HG03196 (cell line): Measurements from ENCODE around the gene TRPV3.

ENCODE experiments used
- ATAC-seq: cut with Tn5 transposase; IDR thresholded peaks from one replicate; pipeline ENCODE4 v1.9.1; 2021; ENCODE audit not compliant: unreplicated experiment

TRPV3 gene

DNA sequence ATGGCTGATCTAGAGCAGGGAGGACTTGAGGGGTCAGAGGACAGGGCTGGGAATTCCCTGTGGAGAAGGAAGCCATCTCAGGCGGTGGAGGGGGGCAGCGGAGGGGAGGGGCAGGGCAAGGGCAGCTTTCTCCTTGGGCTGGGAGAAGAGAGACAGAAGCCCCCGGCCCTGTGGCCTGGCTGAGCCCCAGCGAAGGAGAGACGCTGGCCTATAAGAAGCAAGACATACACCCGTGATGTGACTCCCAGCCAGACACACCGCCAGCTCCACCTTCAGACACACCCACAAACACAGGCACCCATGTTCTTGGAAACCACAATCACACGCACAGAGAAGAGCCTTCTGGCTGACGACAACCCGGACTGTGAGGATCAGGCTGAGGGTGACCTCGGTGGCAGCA, 10.0 kb downstream of the TRPV3 start:
- no peak for ATAC-seq

- ATAC-seq: no peak
Observed at GRCh38 chr17:3546997-3547396, 10.6 kb downstream of the TRPV3 start.

DNA sequence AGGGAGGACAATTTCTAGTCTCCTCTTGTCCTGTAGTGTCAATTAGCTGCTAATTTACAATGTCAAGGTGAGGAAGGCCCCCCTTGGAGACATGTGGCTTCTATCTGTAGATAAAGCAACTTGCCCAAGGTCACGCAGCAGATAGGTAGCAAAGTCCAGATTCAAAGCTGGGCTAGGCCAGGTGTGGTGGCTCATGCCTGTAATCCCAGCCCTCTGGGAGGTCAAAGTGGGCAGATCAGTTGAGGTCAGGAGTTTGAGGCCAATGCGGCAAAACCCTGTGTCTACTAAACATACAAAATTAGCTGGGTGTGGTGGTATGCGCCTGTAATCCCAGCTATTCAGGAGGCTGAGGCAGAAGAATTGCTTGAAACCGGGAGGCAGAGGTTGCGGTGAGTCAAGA, 11.1 kb downstream of the TRPV3 start:
- no peak for ATAC-seq

DNA sequence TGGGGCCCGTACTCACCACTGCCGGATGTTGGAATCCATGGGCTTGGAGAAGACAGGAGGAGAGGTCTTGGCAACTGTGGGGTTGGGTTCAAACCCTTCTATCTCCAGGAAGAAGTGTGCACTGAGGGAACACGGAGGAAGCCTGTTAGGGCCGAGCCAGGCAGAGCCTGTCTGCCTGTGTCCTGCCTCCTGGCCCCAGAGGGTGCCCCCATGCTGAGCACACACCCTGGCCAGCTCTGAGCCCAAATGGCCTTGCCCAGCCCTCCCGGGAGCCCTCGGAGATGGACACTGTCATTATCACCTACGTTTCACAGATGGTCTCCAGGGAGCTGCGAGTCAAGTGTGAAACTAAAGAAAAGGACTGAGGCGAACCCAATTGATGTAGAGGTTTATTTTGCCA, 12.5 kb downstream of the TRPV3 start:
- ATAC-seq: no peak

DNA sequence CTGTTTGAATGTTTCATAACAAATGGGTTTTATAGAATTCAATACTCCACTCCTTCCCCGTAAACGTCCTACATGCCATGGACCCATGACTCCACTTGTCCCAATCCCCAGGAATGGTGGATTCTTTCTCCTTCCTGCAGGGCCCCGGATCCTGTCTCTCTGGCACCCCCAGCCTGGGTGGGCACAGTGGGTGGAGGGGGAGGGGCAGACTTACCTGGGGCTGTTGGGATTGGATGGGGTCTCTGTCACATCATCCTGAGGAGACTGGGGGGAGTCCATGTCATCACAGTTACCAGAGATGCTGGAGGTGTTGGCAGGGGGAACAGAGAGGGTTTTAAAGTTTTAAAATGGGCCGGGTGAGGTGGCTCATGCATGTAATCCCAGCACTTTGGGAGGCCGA, 13.2 kb downstream of the TRPV3 start:
- ATAC-seq: no peak

GRCh38 chr17:3543453-3543852, 14.2 kb downstream of the TRPV3 start:
- no peak for ATAC-seq

DNA sequence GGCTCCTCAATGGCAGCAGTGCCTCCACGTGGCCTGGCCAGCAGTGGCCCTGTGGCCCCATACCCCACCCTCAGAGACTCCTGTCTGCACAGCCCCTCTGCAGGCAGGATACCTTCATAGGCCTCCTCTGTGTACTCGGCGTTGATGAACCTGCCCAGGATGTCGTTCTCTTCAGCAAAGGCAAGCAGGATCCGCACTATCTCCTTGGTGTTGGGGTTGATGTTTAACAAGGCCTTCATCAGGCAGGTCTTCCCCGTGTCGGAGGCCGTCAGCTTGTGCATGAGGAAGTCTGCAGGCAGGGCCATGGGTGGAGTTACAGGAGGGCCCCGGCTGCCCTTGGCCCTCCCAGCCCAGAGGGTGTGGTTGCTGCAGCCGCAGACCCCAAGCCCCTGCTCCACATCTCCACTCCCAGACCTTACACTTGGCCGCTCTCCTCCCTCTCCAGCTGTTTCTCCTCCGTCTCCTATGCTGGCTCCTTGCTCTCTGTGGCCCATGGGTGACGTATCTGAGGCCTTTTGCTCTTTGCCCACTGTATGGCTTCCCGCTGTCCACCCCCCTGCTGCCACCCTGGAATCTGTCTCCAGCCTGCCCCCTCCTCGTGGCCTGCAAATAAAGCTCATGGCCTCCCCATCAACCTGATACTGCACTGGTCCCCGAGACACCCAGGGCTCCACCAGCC, 15.1 kb downstream of the TRPV3 start:
- ATAC-seq: no peak

GRCh38 chr17:3539881-3540540, 17.6 kb downstream of the TRPV3 start:
- ATAC-seq: no peak

DNA sequence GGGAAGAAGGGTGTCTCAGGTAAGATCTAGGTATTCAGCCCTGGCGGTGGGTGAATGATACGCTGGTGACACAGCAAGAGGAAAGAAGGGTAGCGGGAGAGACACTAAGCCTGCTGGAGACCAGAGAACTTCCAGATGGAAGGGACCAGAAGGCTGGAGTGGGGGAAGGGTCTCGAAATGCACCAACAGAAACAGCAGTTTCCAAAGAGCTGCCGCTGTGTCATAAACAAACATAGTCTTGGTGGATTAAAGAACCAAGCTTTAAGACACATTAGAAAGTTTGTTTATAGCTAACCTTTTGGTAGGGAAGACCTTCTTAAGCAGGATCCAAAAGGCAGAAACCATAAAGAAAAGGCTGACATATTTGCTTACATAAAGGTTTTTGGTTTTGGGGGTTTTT, 20.9 kb downstream of the TRPV3 start:
- no peak for ATAC-seq

DNA sequence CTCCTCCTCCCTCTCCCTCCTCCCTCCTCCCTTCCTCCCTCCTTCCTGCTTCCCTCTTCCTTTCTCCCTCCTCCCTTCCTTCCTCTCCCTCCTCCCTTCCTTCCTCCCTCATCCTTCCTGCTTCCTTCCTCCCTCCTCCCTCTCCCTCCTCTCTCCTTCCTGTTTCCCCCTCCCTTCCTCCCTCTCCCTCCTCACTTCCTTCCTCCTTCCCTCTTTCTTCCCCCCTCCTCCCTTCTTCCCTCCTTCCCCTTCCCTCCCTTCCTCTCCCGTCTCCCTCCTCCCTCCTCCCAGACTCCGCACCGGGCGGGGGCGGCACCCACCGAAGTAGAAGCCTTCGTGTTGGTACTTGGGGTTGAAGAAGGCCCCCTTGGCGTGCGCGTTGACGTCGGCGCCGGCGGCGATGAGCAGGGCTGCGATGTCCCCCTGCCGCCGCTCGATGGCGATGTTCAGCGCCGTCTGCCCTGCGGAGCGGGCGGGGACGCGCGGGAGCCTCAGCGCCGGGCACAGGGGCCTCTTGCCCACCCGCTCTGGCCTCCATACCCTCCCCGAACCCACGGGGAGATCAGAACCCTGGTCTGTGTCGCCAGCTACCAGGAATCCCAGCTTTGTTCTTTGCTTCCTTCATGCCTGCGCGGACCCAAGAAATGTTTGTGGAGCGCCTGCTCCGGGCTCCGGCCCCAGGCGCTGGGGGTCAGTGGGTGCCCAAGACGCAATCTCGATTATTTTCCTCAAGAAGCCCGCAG, 22.2 kb downstream of the TRPV3 start:
- no peak for ATAC-seq

DNA sequence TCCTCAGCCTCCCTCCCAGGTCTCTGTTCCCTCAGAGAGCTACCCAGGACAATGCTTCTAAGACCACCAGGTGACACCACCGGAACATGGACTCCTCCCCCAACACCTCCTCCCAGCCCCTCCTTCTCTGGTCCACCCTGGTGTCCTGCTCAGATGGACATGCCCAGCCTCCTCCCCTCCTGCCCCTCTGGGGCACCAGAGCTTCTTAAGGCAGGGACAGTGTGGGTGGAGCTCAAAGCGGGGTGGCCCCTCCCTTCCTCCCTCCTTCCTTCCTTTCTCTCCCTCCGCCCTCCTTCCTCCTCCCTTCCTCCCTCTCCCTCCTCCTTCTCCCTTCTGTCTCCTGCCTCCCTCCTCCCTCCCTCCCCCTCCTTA, 22.7 kb downstream of the TRPV3 start:
- no peak for ATAC-seq

- no peak for ATAC-seq
Observed at GRCh38 chr17:3533752-3534151, 23.9 kb downstream of the TRPV3 start.

- no peak for ATAC-seq
Observed at GRCh38 chr17:3532859-3533142, 24.8 kb downstream of the TRPV3 start.

DNA sequence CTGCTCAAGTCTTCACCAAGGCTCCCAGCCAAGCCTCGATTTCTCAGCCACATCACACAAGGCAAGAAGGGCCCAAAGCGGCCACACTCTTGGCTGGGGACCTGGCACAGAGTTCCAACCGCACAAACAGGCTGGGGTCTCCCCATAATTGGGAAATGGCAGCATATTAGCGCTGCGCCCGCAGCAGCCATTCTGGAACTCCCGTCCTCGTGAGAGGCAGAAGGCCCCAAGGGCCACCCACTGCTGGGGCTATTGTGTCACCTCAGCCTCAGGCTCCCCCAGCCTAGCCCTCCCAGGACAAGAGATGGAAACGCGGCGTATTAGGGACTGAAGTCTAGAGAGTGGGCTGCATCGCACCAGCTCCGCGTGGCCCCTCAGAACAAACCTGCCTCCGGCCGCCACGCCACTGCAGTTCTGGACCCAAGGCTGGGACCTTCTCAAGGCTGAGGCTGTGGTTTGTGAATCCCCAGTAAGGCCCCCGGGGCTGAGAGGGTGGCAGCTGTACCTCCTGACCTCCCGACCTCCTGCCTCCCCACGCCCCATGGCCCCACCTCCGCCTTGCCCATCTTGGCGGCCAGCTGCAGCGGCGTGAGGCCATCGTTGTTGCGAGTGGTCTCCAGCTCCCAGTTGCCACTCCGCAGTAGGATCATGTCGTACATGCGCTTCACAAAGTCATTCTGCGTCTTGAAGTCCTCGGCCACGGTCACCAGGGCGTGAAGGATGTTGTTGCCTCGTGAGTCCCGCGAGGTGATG, 25.3 kb downstream of the TRPV3 start:
- no peak for ATAC-seq

DNA sequence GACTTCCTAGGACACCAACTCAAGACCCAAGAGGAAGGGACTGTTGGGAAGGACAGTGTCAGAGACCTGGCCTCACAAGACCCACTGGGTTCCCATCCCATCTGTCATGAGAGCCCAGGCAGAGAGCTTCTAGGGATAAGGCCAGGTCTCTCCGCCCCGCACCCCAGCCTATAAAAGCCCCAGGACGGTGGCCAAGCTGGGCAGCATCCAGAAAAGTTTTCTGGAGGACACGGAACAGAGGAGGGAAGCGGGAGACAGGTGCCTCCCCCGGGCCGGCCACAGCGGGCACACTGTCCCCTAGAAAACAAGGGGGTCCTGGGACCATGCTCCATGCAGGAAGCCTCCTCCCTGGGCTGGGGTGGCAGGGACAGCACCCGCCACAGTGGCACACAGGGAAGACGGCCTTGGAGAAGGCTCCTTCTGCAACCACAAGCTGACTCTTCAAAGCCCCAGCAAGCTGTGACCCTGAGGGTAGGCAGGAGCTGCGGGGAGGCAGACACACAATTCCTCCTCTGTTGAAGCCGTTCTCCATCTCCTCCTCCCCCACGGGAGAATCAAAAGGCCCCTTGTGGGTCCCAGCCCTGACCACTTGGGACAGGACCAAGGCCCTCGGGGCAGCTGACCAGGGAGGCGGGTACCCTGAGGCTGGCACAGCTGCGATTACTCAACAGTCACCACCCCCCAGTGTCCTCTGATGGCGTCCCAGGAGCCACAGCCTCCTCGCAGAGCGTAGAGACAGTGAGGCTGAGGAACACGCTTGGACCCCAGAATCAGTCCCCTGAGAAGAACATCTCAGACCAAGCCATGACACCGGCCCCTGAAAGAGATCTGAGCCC, 26.1 kb downstream of the TRPV3 start:
- ATAC-seq: no peak

- ATAC-seq: no peak
Observed at GRCh38 chr17:3529817-3530741, 27.5 kb downstream of the TRPV3 start.

DNA sequence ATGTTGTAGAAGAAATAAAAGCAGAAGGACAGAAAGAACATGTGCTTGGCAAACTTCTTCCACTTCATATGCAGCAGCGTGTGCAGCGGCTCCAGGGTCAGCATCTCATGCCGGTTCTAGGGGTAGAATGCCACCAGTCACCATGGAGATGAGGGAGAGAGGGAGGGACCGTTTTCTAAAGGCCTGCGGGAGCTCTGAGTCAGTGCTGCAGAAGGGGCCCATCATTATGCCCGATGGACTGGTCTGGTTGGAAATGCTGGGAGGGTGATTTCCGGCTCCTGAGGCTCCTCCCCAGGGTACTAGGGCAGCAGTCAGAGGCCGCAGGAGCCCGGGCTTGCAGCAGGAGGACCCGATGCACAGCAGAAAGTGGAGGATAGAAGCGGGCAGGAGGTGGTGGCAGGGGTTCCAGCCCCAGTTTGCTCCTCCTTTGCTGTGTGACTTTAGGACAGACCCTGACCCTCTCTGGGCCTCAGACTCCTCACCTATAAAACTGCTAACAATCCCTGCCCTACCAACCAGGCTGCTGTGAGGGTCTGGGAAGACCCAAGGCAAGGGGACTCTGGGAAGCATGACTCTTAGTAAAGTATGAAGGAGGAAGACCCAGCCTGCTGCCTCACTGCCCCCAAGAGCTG, 28.6 kb downstream of the TRPV3 start:
- no peak for ATAC-seq

- no peak for ATAC-seq
Observed at GRCh38 chr17:3528403-3528851, 29.2 kb downstream of the TRPV3 start.

DNA sequence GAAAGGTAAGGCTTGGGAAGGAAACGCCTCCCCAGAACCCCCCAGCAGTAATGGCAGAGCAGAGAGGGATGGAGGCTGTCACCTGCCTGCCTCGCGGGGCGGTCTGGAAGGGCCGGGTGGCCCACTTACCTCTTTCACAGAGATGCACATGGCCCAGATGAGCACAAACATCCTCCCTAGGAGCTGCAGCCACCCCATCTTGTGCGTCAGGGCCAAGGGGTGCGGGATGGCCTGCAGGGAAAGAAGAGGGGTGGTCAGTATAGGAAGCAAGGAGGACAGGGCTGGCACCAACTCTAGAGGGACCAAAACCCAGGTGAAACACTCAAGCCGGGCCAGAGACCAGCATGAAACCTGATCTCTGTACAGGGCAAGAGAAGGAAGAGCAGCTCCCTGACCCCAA, 29.7 kb downstream of the TRPV3 start:
- ATAC-seq: no peak
